HFFc6 (cell line): ENCODE measurements around the gene ARHGAP45. TPM values are rescaled to one million over a fixed set of nuclear protein-coding genes. Genes with fewer than 3 reads are reported as not detected.
"Not testable (repeated sequence)": the region's sequence is repeated elsewhere in the genome, so short reads cannot be mapped to it uniquely, and the experiment has no call there.

Source experiments
- DNase-seq: peaks from one replicate; pipeline ENCODE4 v3.0.0-alpha.2; 2018
- H3K27ac Mint-ChIP-seq: 2 replicates; pipeline ENCODE4 v1.8.0; 2020; ENCODE audit warnings: mild to moderate bottlenecking, mixed read lengths
- H3K27me3 Mint-ChIP-seq: 2 replicates; pipeline ENCODE4 v1.8.0; 2021; ENCODE audit warnings: mild to moderate bottlenecking, moderate library complexity, mixed read lengths; ENCODE audit not compliant: insufficient read depth
- H3K36me3 Mint-ChIP-seq: 2 replicates; pipeline ENCODE4 v1.8.0; 2021; ENCODE audit warnings: low read depth, mixed read lengths
- H3K4me1 Mint-ChIP-seq: 2 replicates; pipeline ENCODE4 v1.8.0; 2020; ENCODE audit warnings: low read depth, mixed read lengths
- H3K4me3 Mint-ChIP-seq: 2 replicates; pipeline ENCODE4 v1.8.0; 2020; ENCODE audit warnings: mild to moderate bottlenecking, moderate library complexity, mixed read lengths
- H3K9me3 Mint-ChIP-seq: 2 replicates; pipeline ENCODE4 v1.8.0; 2020; ENCODE audit warnings: mild to moderate bottlenecking, mixed read lengths
- CTCF ChIP-seq: fragments of 200-600 bp; sonication (generic); IDR thresholded peaks from 2 replicates; pipeline ENCODE4 v1.5.0; 2021; ENCODE audit warnings: antibody characterized with exemption, mild to moderate bottlenecking
- total RNA-seq, 6 experiments: library from RNA; stranded (reverse); fragmentation: NEBNext Ultra II Directional; extraction: Animal tissue kit (Norgen Biotek cat#: 25700); gene quantifications; 2 replicates in 1 of 6; 3 replicates in 5 of 6; pipeline ENCODE4 v1.2.3, GENCODE V29; 2021

Gene ARHGAP45
- total RNA-seq, 6 experiments from 2014 or later: 0.28 to 0.74 (median 0.60) TPM

- TF ChIP-seq CTCF: no peak
- H3K36me3 Mint-ChIP-seq: peaks cover 15% of the 10 kb centered on the region
- no peak for DNase-seq
These were observed 58.9 kb downstream of the ARHGAP45 start for GRCh38 chr19:1125601-1126467.

DNA sequence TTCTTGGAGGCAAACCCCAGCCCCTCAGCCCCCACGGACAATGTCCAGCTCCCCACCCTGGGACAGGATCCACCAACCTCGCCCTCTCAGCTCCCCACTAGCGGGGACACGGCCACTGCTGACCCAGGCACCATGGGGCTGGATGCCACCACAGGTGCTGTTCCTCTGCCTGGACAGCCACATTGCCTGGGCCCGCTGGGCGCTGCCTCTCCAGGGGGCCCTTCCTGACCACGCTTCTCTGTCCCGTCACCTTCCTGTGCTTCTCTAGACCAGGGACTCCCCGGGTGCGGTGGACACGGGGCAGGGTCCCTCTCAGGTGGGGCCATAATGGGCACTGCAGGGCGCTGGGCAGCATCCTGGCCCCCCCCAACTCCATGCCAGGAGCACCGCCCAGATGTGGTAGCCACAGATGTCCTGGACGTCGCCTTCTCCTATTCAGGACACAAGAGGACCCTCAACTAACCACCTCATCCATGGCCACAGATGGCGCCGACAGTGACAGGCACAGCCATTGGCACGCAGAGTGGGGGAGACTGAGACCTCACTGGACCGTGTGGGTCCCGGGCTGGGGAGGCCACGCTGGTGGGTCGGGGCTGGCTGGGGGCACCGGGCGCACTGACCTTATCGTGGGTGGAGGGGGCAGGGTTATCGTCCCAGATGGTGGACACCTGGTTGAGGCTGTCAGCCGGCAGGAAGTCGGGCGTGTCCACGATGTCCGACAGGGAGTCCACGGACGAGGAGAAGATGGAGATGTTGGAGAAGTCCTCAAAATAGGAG lies 60.2 kb downstream of the ARHGAP45 start:
- no peak for TF ChIP-seq CTCF
- no peaks in the 10 kb centered on the region for H3K9me3 Mint-ChIP-seq
- peaks cover 13% of the 10 kb centered on the region; the same call in 1 of the 2 replicates for H3K4me1 Mint-ChIP-seq
- no peak for DNase-seq
- peaks cover 7% of the 10 kb centered on the region; the same call in 1 of the 2 replicates for H3K36me3 Mint-ChIP-seq
- H3K27me3 Mint-ChIP-seq: peaks cover 3% of the 10 kb centered on the region
- no peak overlapping the region for H3K4me3 Mint-ChIP-seq
- no peak overlapping the region for H3K27ac Mint-ChIP-seq

More at GRCh38 chr19:1125601-1126467, 58.9 kb downstream of the ARHGAP45 start:
- Mint-ChIP-seq H3K27me3 (peaks cover 3% of the 10 kb centered on the region), H3K4me3 (no peak overlapping the region), H3K9me3 (no peaks in the 10 kb centered on the region), H3K4me1 (peaks cover 11% of the 10 kb centered on the region; the same call in 1 of the 2 replicates), H3K27ac (no peak overlapping the region)

DNA sequence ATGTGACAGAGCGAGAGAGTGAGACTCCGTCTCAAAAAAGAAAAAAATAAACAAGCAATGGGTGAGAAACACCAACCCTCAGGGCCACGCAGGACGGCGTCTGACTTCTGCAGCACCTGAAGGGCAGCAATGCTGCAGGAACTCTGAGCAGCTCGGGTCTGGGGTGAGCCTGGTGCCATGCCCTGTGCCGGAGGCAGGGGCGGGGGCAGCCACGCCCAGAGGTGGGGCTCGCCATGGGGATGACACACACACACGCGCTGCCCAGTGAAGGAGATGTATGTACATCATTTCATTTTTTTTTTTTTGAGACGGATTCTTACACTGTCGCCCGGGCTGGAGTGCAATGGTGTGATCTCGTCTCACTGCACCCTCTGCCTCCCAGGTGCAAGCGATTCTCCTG lies 61.1 kb downstream of the ARHGAP45 start:
- Mint-ChIP-seq H3K4me3 (no peak overlapping the region), H3K36me3 (0 out of 2 replicates have a peak, but pooled peaks cover 3% of the 10 kb centered on the region), H3K27ac (no peak overlapping the region), H3K4me1 (peaks cover 13% of the 10 kb centered on the region; the same call in 1 of the 2 replicates), H3K27me3 (peaks cover 3% of the 10 kb centered on the region), H3K9me3 (no peaks in the 10 kb centered on the region)
- DNase-seq: no peak
- TF ChIP-seq CTCF: no peak

DNA sequence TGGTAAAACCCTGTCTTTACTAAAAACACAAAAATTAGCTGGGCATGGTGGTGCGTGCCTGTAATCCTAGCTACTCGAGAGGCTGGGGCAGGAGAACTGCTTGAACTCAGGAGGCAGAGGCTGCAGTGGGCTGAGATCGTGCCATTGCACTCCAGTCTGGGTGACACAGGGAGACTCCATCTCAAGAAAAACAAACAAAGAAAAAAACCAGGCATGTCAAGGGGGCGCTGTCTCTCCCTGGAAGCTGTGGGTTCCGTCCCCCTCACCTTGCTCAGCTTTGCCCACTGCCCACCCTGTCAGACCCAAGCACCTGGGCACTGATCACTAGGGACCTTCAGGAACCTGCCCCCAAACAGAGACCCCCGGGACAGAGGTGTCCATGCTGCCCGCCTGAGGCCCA lies 62.1 kb downstream of the ARHGAP45 start:
- H3K36me3 Mint-ChIP-seq, H3K9me3 Mint-ChIP-seq, DNase-seq, H3K4me3 Mint-ChIP-seq, H3K27me3 Mint-ChIP-seq: not testable (repeated sequence)
- TF ChIP-seq CTCF: peak; percentile 42; the same call in 1 of the 2 replicates
- H3K27ac Mint-ChIP-seq: peak overlapping the region; percentile 51; the same call in 1 of the 2 replicates
- peaks cover 13% of the 10 kb centered on the region; the same call in 1 of the 2 replicates for H3K4me1 Mint-ChIP-seq

DNA sequence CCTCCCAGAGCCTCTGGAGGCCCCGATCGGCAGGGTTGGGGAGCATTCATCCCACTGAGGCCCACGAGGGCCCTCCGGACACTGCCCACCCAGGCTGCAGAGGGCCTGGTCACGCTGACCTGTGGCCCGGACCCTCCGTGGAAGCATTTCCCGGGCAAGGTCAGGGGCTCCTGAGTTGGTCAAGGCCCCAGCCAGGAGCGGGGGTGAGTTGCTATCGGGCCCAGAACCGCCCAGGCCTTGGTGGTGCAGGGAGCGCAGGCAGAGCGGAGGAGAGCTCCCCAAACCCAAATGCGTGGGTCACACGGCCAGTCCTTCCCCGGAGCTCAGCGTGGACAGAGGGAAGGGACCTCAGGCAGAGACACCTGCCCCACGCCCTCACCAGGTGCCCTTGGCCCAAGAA lies 62.6 kb downstream of the ARHGAP45 start:
- H3K4me3 Mint-ChIP-seq: 0 out of 2 replicates have a peak overlapping the region, but pooled peaks have one; percentile 91
- no peak overlapping the region for H3K27ac Mint-ChIP-seq
- no peaks in the 10 kb centered on the region for H3K9me3 Mint-ChIP-seq
- H3K27me3 Mint-ChIP-seq: peaks cover 3% of the 10 kb centered on the region
- no peaks in the 10 kb centered on the region for H3K36me3 Mint-ChIP-seq
- H3K4me1 Mint-ChIP-seq: peaks cover 13% of the 10 kb centered on the region; the same call in 1 of the 2 replicates
- DNase-seq: no peak
- TF ChIP-seq CTCF: no peak
